A549 (cell line): ENCODE data around the gene TCEANC2.

Source experiments
- KDM1A ChIP-seq: fragments of 200-600 bp; sonication (generic); IDR thresholded peaks from 2 replicates; pipeline ENCODE4 v1.6.1; 2016; ENCODE audit warnings: low read depth, mild to moderate bottlenecking
- POLR2A ChIP-seq: IDR thresholded peaks from 2 replicates; pipeline ENCODE4 v1.6.1; 2012; ENCODE audit warnings: mild to moderate bottlenecking, low read length
- RFX5 ChIP-seq: fragments of 450-650 bp; IDR thresholded peaks from 2 replicates; pipeline ENCODE4 v1.7.1; 2014; ENCODE audit warnings: antibody characterized with exemption, mild to moderate bottlenecking, moderate library complexity
- TF ChIP-seq, protein P1 (sequence below): fragments of >200 bp; sonication (Bioruptor Twin); formaldehyde crosslinking; IDR thresholded peaks from 3 replicates; pipeline ENCODE4 v1.5.1; 2016
- TF ChIP-seq, protein P2 (sequence below): fragments of 450-650 bp; IDR thresholded peaks from 2 replicates; pipeline ENCODE4 v1.6.1; 2014; ENCODE audit warnings: antibody characterized with exemption

DNA sequence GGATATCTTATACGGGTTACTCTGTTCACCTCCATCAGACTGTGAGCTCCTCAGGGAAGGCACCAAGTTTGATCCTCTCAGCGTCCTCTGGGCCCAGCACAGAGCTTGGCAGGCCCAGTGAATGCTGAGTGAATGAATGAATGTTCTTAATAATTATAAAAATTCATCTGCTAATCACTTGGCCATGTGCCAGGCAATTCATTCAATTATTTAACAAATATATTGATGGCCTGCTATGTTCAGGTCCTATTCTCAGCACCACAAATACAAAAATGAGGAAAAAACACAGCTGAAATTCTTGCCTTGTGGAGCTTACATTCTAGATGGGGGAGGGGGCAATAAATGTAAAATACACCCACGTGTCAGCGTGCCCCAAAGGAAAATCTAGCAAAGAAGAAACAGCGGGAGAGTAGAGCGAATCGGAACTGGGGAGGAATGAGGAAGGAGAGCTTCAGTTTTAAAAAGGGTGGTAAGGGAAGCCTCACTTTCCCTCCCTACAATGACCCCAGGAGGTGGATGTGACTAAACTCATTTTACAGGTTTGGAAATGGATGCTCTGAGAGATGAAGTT, 83.6 kb downstream of the TCEANC2 start:
- TF ChIP-seq RFX5 (no peak), POLR2A (no peak), KDM1A (no peak)
- TF ChIP-seq, protein P1, sequence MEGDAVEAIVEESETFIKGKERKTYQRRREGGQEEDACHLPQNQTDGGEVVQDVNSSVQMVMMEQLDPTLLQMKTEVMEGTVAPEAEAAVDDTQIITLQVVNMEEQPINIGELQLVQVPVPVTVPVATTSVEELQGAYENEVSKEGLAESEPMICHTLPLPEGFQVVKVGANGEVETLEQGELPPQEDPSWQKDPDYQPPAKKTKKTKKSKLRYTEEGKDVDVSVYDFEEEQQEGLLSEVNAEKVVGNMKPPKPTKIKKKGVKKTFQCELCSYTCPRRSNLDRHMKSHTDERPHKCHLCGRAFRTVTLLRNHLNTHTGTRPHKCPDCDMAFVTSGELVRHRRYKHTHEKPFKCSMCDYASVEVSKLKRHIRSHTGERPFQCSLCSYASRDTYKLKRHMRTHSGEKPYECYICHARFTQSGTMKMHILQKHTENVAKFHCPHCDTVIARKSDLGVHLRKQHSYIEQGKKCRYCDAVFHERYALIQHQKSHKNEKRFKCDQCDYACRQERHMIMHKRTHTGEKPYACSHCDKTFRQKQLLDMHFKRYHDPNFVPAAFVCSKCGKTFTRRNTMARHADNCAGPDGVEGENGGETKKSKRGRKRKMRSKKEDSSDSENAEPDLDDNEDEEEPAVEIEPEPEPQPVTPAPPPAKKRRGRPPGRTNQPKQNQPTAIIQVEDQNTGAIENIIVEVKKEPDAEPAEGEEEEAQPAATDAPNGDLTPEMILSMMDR: no peak
- TF ChIP-seq, protein P2, sequence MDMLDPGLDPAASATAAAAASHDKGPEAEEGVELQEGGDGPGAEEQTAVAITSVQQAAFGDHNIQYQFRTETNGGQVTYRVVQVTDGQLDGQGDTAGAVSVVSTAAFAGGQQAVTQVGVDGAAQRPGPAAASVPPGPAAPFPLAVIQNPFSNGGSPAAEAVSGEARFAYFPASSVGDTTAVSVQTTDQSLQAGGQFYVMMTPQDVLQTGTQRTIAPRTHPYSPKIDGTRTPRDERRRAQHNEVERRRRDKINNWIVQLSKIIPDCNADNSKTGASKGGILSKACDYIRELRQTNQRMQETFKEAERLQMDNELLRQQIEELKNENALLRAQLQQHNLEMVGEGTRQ: no peak
